ENCODE measurements around the gene HCRT. TPM values are rescaled to one million over a fixed set of nuclear protein-coding genes. Genes with fewer than 3 reads are reported as not detected.
"Not testable (repeated sequence)": the region's sequence is repeated elsewhere in the genome, so short reads cannot be mapped to it uniquely, and the experiment has no call there.

HCRT gene, protein sequence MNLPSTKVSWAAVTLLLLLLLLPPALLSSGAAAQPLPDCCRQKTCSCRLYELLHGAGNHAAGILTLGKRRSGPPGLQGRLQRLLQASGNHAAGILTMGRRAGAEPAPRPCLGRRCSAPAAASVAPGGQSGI
- 2.1 TPM for polyA plus RNA-seq (2012; ENCODE audit: insufficient read depth, insufficient read length)

DNA sequence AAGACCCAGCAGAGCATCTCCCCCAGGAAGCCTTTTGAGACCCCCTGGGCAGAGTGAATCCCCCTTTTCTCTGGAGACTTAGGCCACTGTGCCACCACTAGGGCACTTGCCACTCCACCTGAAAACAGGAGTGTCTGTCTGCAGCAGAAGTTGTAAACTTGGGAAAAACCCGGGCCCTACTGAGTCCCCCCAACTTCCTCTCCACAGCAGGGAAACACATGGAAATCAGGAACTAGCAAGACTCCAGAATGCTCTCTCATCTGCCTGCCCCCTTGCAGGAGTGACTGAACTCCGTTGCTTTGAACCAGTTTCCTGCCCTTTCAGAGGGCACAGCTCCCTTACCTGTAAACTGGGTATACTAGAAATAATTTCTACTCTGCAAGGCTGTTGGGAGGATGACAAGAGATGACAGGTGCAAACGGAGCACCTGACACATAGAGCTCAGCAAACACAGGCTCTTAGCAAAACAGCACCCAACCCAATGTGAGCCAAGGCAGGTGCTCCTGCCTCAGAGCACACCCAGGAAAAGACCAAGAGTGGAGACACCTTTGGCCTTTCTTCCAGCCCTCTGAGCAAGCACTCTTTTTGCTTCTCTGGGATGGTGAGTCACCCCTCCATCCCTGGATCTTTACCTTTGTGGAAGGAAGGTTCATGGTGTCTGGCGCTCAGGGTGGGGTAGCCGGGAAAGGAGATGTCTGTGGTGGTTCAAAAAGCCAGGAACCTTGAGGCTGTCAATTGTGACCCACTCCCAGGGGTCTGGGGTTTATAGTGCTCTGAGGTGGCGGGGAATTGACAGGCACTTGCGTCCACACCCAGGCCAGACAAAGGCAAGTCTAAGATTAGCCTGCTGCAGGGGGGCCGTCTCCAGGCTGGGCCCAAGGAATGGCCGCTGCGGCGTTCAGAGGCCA, at the start of gene HCRT:
Gene HCRT, minus strand, starts transcription at position 740 of the 908 bp plus-strand sequence. Its CDS starts 87 bp downstream, at position 653.
- H3K4me3 ChIP-seq (ENCODE audit: low read length) = peak within 1 kb of the TSS; percentile 79
- DNase-seq (ENCODE audit: low read depth, low spot score) = no peak

DNA sequence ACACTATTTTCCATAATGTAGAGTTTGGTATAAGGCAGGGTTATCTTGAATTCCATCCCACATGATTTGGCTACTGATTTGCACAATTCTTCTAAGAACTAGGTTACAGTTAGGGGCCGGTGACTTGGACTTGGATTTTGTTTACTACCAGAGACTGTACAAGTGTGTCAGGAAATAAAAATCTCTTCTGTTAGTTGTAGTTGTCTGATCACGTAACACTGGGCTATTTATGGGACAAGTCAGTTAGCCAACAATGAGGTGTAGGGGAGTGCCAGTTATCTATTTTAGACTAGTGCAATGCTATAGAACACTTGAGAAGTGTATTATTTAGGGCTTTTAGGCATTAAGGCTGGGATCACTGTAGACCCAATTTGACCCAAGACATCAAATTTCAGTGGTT, 48.7 kb upstream of the HCRT start:
- no peak for DNase-seq (ENCODE audit: low read depth, low spot score)
- no peak overlapping the region for H3K4me3 ChIP-seq (ENCODE audit: low read length)

DNA sequence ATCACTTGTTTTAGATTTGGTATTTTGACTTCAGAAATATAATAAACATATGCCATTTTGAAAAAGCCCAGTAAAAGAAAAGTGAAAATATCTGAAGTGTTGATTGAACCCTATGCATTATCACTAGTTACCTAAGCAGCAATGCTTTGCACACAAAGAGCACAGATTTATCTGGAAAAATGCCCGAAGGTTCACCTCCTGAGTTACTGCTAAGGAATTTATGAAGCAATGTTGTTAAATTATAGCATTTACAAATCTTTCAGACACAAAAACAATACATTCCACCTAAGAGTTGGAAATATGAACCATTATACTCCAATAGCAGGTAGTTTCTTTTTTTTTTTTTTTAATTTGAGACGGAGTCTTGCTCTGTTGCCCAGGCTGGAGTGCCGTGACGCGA, 47.9 kb upstream of the HCRT start:
- H3K4me3 ChIP-seq (ENCODE audit: low read length) = no peak overlapping the region
- no peak for DNase-seq (ENCODE audit: low read depth, low spot score)

DNA sequence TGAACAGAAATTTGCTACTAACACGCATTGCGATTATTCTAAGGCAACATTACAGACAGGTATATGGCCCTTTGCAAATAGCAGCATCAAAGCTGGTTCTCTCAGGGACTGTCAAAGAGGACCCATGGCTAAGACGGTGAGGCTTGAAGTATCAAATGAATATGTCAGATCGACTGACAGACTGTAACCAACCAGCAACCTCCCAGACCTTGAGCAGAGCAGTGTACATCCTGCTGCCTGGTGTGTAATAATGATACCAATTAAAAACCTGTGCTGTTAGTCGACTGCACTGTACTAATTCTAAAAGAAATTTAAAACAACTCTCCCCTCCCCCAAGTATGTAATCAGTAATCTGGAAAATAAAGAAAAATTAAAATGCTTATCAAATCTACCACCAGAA, 45.0 kb upstream of the HCRT start:
- DNase-seq (ENCODE audit: low read depth, low spot score) = no peak
- no peak overlapping the region for H3K4me3 ChIP-seq (ENCODE audit: low read length)

DNA sequence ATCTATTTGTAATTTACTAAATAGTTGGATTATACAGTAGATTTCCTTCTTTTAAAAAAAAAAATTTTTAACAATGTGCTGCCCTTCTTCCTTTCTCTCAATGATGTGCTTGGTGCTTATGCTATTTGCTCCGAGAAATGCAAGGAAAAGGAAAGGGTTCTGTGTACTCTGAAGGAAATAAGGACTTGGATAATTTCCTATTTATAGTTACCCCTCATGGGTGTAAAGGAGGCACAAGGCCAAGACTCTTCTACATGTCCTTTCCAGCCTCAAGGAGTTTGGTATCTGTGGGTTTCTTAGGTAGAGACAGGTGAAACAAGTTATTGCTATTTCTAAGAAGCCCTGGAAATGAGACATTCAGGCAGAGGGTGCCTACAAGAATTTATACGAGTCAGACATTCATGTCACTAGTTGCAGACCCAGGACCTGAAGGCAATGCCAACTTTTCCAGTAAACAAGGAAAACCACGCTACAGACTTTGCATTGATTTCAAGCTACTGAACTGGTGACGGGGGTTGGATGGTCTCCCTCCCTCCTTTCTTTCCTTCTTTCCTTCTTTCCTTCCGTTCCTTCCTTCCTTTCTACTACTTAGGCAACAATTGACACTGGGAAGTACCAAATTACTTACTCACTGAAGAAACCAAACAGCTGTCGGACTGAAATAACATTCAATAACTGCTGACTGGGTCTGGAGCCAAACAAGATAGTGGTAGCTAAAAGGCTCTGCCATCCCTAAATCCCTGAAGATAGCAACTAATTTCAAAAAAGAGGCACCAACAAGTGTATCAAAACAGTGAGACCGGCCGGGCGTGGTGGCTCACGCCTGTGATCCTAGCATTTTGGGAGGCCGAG, 42.8 kb upstream of the HCRT start:
- H3K4me3 ChIP-seq (ENCODE audit: low read length) = no peak overlapping the region
- DNase-seq (ENCODE audit: low read depth, low spot score) = no peak

DNA sequence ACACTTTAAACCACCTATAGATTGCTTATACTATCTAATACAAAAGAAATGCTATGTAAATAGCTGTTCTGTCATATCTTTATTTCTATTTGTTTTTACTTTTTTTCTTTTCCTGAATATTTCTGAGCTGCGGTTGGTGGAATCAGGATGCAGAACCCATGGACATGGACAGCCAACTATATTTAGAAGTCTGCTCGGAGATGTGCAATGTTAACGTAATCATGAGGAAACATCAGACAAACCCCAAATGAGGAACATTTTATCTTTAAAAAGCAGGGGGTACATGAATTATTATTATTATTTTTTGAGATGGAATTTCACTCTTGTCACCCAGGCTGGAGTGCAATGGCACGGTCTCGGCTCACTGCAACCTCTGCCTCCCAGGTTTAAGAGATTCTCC, 40.4 kb upstream of the HCRT start:
- no peak overlapping the region for H3K4me3 ChIP-seq (ENCODE audit: low read length)
- DNase-seq (ENCODE audit: low read depth, low spot score) = no peak

DNA sequence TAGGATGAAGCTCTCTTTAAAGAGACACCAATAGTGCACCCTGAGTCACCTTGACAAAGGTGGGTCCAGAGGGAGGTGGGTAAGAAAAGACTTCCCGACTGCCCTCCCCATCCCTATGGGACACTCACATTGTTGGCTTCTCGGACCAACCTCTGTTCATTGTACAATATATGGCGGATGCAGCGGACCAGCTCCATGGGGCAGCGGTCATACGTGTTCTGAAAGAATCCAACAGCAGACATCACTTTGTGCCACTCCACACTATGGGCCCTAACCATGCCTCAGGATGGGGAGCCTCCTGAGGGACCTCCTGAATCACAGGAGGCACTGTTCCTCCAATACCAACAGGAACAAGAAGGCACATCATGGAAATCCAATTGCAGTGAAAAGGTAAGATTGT, 39.4 kb upstream of the HCRT start:
- DNase-seq (ENCODE audit: low read depth, low spot score) = no peak
- no peak overlapping the region for H3K4me3 ChIP-seq (ENCODE audit: low read length)

DNA sequence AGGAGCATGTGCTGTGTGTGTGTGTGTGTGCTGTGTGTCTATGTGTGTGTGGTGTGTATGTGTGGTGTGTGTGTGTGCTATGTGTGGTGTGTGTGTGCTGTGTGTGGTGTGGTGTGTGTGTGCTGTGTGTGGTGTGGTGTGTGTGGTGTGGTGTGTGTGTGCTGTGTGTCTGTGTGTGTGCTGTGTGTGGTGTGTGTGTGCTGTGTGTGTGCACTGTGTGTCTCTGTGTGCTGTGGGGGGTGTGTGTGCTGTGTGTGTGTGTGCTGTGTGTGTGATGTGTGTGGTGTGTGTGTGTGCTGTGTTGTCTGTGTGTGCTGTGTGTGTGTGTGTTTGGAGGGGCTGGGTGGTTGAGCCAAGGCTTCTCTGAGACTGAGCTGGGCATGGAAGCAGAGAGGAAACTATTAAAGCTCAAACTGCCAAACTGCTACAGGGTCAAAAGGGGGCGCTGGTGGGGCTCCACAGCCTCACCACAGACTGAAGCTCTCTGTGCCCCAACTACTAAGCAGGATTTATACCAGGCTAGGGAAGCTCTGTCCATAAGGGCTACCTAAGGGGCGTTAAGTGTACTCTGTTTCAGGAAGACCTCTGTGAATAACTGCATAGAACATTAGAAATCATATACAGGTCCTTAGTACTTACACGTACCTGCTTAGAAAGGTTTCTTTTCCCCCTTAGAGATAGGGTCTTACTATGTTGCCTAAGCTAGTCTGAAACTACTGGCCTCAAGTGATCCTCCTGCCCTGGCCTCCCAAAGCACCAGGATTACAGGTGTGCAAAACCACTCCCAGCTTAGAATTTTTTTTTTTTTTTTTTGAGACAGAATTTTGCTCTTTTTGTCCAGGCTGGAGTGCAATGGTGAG, 36.9 kb upstream of the HCRT start:
- peak; percentile 51 for DNase-seq (ENCODE audit: low read depth, low spot score)
- H3K4me3 ChIP-seq (ENCODE audit: low read length) = no peak overlapping the region

DNA sequence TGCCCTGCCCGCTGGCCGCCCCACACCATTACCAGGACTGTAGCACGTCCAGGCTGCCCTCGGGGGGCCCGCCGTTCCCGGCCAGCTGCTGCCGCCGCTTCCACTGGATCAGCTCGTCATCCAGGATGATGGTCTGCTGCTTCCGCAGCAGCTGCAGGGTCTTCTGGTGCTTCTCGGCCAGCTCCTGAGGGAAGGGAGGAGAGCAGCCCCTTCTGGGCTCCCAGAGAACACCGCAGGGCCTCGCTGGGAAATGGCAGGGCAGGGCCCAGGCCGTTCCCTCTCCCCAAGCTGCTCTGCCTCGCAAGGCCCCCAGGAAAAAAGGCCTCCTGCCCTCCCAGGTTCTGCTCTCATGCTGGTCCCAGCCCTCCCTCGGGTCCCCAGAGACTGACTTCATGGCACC, 34.0 kb upstream of the HCRT start:
- H3K4me3 ChIP-seq (ENCODE audit: low read length); DNase-seq (ENCODE audit: low read depth, low spot score): not testable (repeated sequence)

DNA sequence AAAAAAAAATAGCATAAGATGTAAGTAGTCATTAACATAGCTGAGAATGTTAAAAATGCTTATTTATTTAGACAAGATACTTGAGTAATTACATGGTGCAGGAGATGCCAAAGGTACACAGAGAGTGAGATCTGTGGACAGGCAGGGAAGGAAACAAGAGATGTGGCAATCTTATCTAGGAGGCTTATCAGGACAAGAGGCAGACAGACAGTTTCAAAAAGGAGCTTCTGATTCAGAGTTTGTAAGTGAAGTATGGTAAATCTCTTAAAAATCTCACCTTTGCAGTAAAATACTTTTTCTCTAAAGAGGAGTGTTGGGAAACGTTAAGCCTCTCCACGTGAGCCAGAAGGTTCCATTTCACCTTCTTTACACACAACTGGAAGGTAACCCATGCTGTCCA, 28.9 kb upstream of the HCRT start:
- H3K4me3 ChIP-seq (ENCODE audit: low read length) = no peak overlapping the region
- DNase-seq (ENCODE audit: low read depth, low spot score) = no peak

DNA sequence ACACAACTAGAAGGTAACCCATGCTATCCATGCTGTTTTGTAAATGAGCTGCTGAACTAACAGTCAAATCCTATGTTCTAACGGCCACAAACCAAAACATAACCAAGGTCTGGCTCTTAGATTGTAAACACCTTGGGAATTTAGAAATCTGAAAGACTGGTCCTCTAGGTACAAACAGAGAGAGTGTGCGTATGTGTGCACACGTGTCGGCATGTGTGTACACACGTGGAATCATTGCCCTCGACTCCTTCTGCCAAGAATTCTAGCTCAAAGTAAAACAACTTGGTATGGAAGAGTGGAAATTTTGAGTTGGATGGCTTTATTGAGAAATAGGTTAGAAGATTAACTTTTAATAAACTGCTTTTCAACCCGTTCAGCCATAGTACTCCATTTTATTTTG, 27.1 kb upstream of the HCRT start:
- no peak overlapping the region for H3K4me3 ChIP-seq (ENCODE audit: low read length)
- no peak for DNase-seq (ENCODE audit: low read depth, low spot score)

DNA sequence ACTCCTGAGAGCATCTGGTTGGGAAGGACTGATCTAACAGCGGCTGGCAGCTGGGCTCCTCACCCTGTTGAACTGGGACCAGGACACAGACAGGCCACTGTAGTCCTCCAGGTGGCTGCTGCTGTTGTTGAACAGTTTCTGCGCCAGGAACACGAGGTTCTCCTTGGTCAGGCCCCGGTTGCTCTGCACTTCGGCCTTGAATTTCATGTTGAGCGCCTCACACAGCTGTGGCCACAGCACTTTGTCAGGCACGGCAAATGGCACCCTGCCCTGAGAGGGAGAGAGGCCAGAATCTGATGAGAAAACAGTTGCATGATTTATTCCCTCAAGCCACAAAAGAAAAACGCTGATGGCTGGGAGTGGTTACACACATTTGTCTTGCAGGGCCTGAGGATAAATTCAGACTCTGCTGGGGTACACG, 26.7 kb upstream of the HCRT start:
- H3K4me3 ChIP-seq (ENCODE audit: low read length); DNase-seq (ENCODE audit: low read depth, low spot score): not testable (repeated sequence)

DNA sequence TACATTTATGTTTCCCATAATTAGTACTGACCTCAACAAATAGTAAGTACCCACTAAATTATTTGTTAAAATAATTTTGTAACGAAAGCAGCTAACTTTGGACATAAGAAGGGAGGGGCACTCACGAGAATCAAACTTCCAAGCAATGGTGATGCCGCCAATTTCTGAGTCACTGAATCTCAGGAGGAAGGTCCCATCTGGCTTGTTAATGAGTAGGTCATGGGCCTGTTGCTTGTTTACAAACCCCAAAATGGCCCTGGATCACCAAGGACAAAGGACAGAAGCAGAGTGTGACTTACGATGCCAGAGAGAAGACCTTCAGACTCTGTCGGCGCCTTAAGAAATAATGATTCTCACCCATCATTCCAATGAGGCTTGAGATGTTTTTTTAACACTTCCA, 24.8 kb upstream of the HCRT start:
- no peak for DNase-seq (ENCODE audit: low read depth, low spot score)
- no peak overlapping the region for H3K4me3 ChIP-seq (ENCODE audit: low read length)

DNA sequence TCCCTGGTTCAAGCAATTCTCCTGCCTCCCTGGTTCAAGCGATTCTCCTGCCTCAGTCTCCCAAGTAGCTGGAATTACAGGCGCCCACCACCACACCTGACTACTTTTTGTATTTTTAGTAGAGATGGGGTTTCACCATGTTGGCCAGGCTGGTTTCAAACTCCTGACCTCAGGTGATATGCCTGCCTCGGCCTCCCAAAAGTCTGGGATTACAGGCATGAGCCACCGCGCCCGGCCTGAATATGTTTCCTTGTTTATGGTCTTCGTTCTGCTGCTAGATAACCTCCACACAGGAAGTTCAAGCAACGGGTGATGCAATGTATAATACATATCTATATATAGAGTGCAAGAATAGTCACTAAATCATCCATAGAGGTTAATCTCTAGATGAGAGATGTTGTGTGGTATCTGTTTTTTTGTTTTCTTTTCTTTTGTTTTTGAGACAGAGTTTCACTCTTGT, 20.9 kb upstream of the HCRT start:
- not testable (repeated sequence) for H3K4me3 ChIP-seq (ENCODE audit: low read length); DNase-seq (ENCODE audit: low read depth, low spot score)

DNA sequence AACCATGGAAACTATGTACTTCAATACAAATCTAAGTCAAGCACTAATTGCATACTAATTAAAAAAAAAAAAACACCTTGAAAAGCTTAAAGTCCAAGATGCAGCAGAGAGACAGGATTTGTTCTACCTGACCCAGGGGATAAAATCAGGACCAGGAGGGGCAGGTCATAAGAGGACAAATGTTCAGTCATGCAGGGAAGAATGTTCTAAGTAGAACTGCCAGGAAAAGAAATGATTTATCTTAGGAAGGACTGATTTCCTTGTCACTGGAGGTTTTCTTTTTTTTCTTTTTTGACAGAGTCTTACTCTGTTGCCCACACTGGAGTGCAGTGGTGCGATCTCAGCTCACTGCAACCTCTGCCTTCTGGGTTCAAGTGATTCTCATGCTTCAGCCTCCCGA, 18.1 kb upstream of the HCRT start:
- H3K4me3 ChIP-seq (ENCODE audit: low read length) = no peak overlapping the region
- no peak for DNase-seq (ENCODE audit: low read depth, low spot score)

DNA sequence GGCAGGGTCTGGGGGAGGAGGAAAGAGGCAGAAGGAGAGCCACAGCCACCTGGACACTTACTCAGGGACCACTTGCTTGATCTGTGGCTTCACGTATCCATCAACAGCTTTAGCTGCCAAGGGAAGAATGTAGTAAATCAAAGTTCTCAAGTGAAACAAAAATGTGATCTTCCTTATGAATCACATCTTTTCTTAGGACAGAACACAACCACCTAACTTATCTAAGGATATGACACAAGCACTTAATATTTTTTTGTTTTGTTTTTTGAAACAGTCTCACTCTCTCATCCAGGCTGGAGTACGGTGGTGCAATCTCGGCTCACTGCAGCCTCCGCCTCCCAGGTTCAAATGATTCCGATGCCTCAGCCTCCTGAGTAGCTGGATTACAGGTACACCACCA, 17.4 kb upstream of the HCRT start:
- no peak overlapping the region for H3K4me3 ChIP-seq (ENCODE audit: low read length)
- DNase-seq (ENCODE audit: low read depth, low spot score) = no peak

DNA sequence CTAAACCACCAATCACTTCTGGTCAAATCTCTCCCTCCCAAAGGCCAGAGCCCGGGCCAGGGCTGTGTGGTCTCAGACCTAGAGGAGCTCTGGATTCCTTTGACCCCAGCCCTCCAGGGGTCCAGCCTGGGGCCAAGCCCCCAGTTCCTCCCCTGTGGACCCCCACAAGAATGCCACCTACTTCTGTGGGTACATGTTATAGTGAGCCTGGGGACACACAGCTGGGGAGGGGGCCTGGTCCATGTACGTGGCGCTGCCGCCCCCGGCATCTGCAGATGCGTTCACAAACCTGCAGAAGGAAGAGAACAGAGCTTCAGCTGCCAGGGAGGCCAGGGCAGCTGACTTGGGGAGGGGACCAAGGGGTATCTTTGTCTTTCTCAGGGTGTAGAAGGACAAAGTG, 16.9 kb upstream of the HCRT start:
- H3K4me3 ChIP-seq (ENCODE audit: low read length) = no peak overlapping the region
- DNase-seq (ENCODE audit: low read depth, low spot score) = no peak

DNA sequence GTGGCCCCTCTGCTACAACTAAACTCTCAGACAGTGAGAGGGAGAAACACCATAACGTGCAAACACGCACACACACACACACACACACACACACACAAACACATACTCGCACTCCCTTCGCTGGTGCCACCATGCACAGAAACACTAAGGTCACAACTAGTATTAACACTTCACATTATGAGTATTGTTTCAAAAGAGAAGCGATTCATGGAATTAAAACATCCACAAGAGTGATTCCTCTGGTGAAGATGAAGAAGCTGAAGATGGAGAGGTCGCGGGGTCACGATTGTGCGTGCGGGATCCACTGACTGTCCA, 16.2 kb upstream of the HCRT start:
- H3K4me3 ChIP-seq (ENCODE audit: low read length) = no peak overlapping the region
- DNase-seq (ENCODE audit: low read depth, low spot score) = no peak
